Measurements from ENCODE around the gene CTTNBP2. TPM values are rescaled to one million over a fixed set of nuclear protein-coding genes. Genes with fewer than 3 reads are reported as not detected.

The CTTNBP2 gene
- total and polyA plus RNA-seq, 2 of the 4 experiments (the other 2 are of a cell fraction): 6.6 to 11.3 TPM

DNA sequence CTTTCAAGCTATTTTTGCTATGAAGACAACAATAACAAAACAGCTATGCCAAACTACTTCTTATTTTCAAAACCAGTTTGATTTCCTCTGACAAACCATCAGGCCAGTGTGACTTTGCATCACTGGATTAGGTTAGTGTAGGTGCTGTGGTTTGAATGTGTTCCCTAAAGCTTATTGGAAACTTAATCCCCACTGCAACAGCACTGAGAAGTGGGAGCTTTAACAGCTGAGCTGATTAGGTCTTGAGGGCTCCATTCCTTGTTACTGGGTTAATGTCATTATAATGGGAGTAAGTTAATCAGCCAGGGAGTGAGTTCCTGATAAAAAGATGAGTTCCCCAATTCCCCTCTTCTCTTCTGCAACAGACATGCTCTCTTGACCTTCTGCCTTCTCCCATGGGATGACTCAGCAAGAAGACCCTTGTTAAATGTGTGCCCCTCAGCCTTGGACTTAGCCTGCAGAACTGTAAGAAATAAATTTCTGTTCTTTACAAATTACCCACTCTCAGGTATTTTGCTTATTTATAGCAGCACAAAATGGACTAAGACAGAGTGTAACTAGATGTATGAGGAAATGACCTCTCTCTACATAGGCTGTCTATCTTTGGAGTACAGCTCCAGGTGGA is 186.8 kb downstream of the CTTNBP2 start:
- CTCF ChIA-PET: interaction anchor here (0.7 kb wide), 1 partner anchor 1326 kb away, joined by 3 read pairs; no protein-coding TSS in a partner anchor
- Histone ChIP-seq H4K91ac (ENCODE audit: insufficient read depth, low read depth, low read length) (no peak overlapping the region), H4K5ac (ENCODE audit: low read depth, low read length) (no peak overlapping the region), H3K56ac (ENCODE audit: extremely low read depth, insufficient read depth, low read length) (no peak overlapping the region), H3K79me1 (ENCODE audit: low read depth in 1 of 2, low read length in 2 of 2) (no peaks in the 10 kb centered on the region), H3K27ac (ENCODE audit: insufficient read depth, low read length) (no peak overlapping the region), H3K23ac (ENCODE audit: low read depth, low read length) (no peak overlapping the region), H2AK9ac (replicated peaks; ENCODE audit: low read depth, low read length, poor library complexity) (no peak overlapping the region), H2BK120ac (ENCODE audit: low read depth, low read length) (no peak overlapping the region), H3K36me3 (ENCODE audit: control insufficient read depth, insufficient read depth, low read length) (no peaks in the 10 kb centered on the region), H3K4ac (ENCODE audit: low read depth, low read length) (no peak overlapping the region), H2AK5ac (ENCODE audit: low read depth, low read length) (no peak overlapping the region), H3K27me3 (ENCODE audit: control insufficient read depth, insufficient read depth, low read length) (peaks cover 2% of the 10 kb centered on the region; the same call in 1 of the 2 replicates), H2BK20ac (ENCODE audit: low read depth, low read length) (no peak overlapping the region), H3K4me2 (ENCODE audit: low read depth, low read length) (no peak overlapping the region), H3K18ac (ENCODE audit: low read depth, low read length) (no peak overlapping the region), H3K9me3 (ENCODE audit: control insufficient read depth, insufficient read depth, low read length) (no peaks in the 10 kb centered on the region), H4K20me1 (ENCODE audit: insufficient read depth, low read length) (no peaks in the 10 kb centered on the region), H4K8ac (ENCODE audit: low read depth in 2 of 2, low read length in 2 of 2) (no peak overlapping the region), H3K9me1 (ENCODE audit: insufficient read depth, low read length) (no peaks in the 10 kb centered on the region), H3K4me1 (ENCODE audit: control insufficient read depth, insufficient read depth, low read length) (no peaks in the 10 kb centered on the region), H2BK5ac (ENCODE audit: low read depth, low read length, poor library complexity, severe bottlenecking) (no peak overlapping the region), H3K9ac (ENCODE audit: low read depth, low read length) (no peak overlapping the region), H3K4me3 (ENCODE audit: insufficient read depth, low read depth, low read length) (no peak overlapping the region), H3K14ac (replicated peaks; ENCODE audit: low read depth, low read length) (no peak overlapping the region), H2AFZ (replicated peaks; ENCODE audit: low read length, poor library complexity) (no peak overlapping the region), H2BK15ac (ENCODE audit: low read depth, low read length) (no peak overlapping the region)
- dilution Hi-C loops (cut with HindIII; ENCODE audit: low sequenced_read_pairs, unreplicated experiment) (no loop called here), in situ Hi-C loops (cut with MboI; ENCODE audit: low sequenced_read_pairs) (no loop called here), intact Hi-C loops (cut with micrococcal nuclease) (no loop called here)
- TF ChIP-seq NFE2L2 (IDR thresholded peaks at IDR 0.05; ENCODE audit: low read depth, low read length) (peak; percentile 37; the same call in 1 of the 2 replicates), RCOR1 (IDR thresholded peaks at IDR 0.05; ENCODE audit: insufficient replicate concordance, low read length) (no peak)
- BruUV-seq (replicated peaks): no TSS peak
- POLR2A ChIA-PET (ENCODE audit: unreplicated experiment): no interaction called here
- ATAC-seq (ENCODE audit: low read depth): no peak
- DNase-seq: no peak
